Endodermal cell (in vitro differentiated cells): Measurements from ENCODE around the gene DLL1. TPM values are rescaled to one million over a fixed set of nuclear protein-coding genes. Genes with fewer than 3 reads are reported as not detected.

Experiments used
- DNase-seq: peaks from one replicate; pipeline ENCODE4 v3.0.0-alpha.2; 2017
- H3K27ac ChIP-seq: 2 replicates; pipeline ENCODE4 v1.5.1; 2013; ENCODE audit warnings: mild to moderate bottlenecking, low read depth, low read length, moderate library complexity
- H3K27me3 ChIP-seq: 2 replicates; pipeline ENCODE4 v1.6.1; 2013; ENCODE audit warnings: mild to moderate bottlenecking, low read length, moderate library complexity; ENCODE audit not compliant: insufficient read depth, control insufficient read depth, poor library complexity, severe bottlenecking
- H3K36me3 ChIP-seq: 2 replicates; pipeline ENCODE4 v1.7.0; 2013; ENCODE audit warnings: mild to moderate bottlenecking, low read length, moderate library complexity; ENCODE audit not compliant: control insufficient read depth, insufficient read depth
- H3K4me1 ChIP-seq: one replicate; pipeline ENCODE4 v1.7.0; 2013; ENCODE audit warnings: low read length; ENCODE audit not compliant: control insufficient read depth, insufficient read depth
- H3K4me3 ChIP-seq: 2 replicates; pipeline ENCODE4 v1.5.1; 2013; ENCODE audit warnings: mild to moderate bottlenecking, low read length, moderate library complexity
- H3K9ac ChIP-seq: 2 replicates; pipeline ENCODE4 v1.6.1; 2013; ENCODE audit warnings: mild to moderate bottlenecking, low read length, moderate library complexity; ENCODE audit not compliant: poor library complexity, severe bottlenecking; ENCODE audit errors: extremely low read depth
- H3K9me3 ChIP-seq: 2 replicates; pipeline ENCODE4 v1.6.1; 2013; ENCODE audit warnings: mild to moderate bottlenecking, low read length, moderate library complexity; ENCODE audit not compliant: control insufficient read depth
- H3K27ac Mint-ChIP-seq: 2 replicates; pipeline ENCODE4 v1.8.0; 2020; ENCODE audit warnings: mixed read lengths
- H3K27me3 Mint-ChIP-seq: 2 replicates; pipeline ENCODE4 v1.8.0; 2021; ENCODE audit warnings: mild to moderate bottlenecking, mixed read lengths; ENCODE audit not compliant: insufficient read depth
- H3K36me3 Mint-ChIP-seq: 2 replicates; pipeline ENCODE4 v1.8.0; 2020; ENCODE audit warnings: low read depth, mixed read lengths
- H3K4me1 Mint-ChIP-seq: 2 replicates; pipeline ENCODE4 v1.8.0; 2020; ENCODE audit warnings: mixed read lengths
- H3K4me3 Mint-ChIP-seq: 2 replicates; pipeline ENCODE4 v1.8.0; 2020; ENCODE audit warnings: mild to moderate bottlenecking, moderate library complexity, mixed read lengths
- H3K9me3 Mint-ChIP-seq: 2 replicates; pipeline ENCODE4 v1.8.0; 2020; ENCODE audit warnings: mild to moderate bottlenecking, mixed read lengths
- WGBS, 2 experiments: methylation state at CpG; one replicate each; pipeline versions ENCODE4 v1.1.5 to v1.1.7; 2013; ENCODE audit warnings: missing lambda C conversion rate in 2 of 2, mixed read lengths in 1 of 2; ENCODE audit not compliant: insufficient coverage in 1 of 2, insufficient read length in 1 of 2; 5-methylcytosine and 5-hydroxymethylcytosine counted together
- total RNA-seq, 2 donors: library from RNA; stranded (reverse); fragmentation: NEBNext Ultra II Directional in 1 of 2; extraction: Animal tissue kit (Norgen Biotek cat#: 25700) in 1 of 2; gene quantifications; 2 replicates in 1 of 2; 3 replicates in 1 of 2; pipeline ENCODE4 v1.2.1, GENCODE V29; 2021
- TF ChIP-seq, protein P1 (sequence below): fragments of 200-600 bp; sonication (generic); conservative IDR thresholded peaks from 2 replicates; pipeline ENCODE4 v1.5.0; 2021; ENCODE audit warnings: antibody characterized with exemption, mild to moderate bottlenecking

Gene DLL1
- total RNA-seq, 2 donors from 2014 or later, result 3.1 to 3.6 TPM

DNA sequence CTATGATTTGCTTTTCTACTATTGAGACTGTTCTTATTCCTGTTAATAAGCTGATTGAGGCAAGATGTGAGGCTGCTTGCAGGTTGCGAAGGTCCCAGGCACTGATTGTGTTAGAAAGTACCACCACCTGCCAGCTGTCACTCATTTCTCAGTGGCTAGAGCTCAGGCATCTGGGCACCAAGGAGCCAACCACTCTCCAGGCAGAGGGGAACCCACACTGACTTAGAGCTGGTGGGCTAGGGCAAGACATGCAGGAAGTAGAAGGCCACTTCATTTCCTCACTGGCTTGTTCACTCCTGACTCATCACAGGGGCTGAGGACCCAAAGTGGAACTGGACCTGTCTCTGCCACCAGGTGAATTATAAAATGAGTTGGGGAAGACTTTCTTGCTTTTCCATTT lies 7.8 kb upstream of the DLL1 start:
- Mint-ChIP-seq H3K27me3 (peaks cover 83% of the 10 kb centered on the region), H3K36me3 (peaks cover 8% of the 10 kb centered on the region), H3K27ac (no peak overlapping the region), H3K4me3 (no peak overlapping the region), H3K4me1 (no peaks in the 10 kb centered on the region), H3K9me3 (peaks cover 48% of the 10 kb centered on the region)
- Histone ChIP-seq H3K27ac (no peak overlapping the region), H3K9me3 (peaks cover 35% of the 10 kb centered on the region), H3K36me3 (no peaks in the 10 kb centered on the region), H3K9ac (no peak overlapping the region), H3K4me3 (no peak overlapping the region), H3K4me1 (no peaks in the 10 kb centered on the region), H3K27me3 (peaks cover 64% of the 10 kb centered on the region)
- TF ChIP-seq, protein P1, sequence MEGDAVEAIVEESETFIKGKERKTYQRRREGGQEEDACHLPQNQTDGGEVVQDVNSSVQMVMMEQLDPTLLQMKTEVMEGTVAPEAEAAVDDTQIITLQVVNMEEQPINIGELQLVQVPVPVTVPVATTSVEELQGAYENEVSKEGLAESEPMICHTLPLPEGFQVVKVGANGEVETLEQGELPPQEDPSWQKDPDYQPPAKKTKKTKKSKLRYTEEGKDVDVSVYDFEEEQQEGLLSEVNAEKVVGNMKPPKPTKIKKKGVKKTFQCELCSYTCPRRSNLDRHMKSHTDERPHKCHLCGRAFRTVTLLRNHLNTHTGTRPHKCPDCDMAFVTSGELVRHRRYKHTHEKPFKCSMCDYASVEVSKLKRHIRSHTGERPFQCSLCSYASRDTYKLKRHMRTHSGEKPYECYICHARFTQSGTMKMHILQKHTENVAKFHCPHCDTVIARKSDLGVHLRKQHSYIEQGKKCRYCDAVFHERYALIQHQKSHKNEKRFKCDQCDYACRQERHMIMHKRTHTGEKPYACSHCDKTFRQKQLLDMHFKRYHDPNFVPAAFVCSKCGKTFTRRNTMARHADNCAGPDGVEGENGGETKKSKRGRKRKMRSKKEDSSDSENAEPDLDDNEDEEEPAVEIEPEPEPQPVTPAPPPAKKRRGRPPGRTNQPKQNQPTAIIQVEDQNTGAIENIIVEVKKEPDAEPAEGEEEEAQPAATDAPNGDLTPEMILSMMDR, result no peak
- WGBS, 2 experiments, result 96 to 100% methylated on average over 1 of the region's 1 CpG
- peak; percentile 36 for DNase-seq

DNA sequence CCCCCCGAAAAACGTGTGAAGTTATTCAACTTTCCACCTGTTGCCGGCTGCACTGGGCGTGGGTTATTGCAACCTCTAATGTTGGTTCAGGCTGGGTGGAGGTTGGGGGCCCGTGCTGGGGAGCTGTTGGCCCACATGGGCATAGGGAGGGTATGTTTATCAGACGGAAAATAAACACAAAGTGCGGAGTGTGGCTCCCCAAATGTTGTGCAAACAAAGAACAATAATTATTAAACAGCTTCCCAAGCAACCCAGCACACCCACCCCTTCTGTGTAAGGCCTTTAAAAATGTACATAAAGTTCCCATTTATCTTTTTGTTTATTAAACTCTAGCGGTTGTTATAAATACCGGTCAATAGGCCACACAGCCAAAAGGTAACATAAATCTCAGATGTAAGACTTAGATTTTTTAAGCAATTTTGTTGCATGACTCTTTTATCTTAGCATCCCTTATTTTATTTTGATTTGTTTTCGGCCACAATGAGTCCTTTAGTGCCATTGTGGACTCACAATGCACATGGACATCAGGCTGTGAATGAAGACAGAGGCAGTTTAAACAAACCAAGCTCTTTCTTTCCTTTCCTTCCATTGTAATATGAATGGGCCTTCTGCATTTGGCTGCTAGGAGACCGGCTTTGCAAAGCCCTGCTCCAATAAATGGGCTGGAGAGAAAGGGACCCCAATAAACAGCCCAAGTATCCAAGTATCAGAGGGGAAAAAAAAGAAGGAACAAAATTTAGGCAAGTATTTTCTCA lies 6.9 kb upstream of the DLL1 start:
- peak overlapping the region; percentile 23 for H3K4me3 Mint-ChIP-seq
- peaks cover 40% of the 10 kb centered on the region for H3K9me3 Mint-ChIP-seq
- TF ChIP-seq, protein P1, result no peak
- peaks cover 32% of the 10 kb centered on the region for H3K9me3 ChIP-seq
- peaks cover 3% of the 10 kb centered on the region for H3K4me1 Mint-ChIP-seq
- H3K36me3 ChIP-seq, result no peaks in the 10 kb centered on the region
- H3K27ac Mint-ChIP-seq, result no peak overlapping the region
- no peaks in the 10 kb centered on the region for H3K4me1 ChIP-seq
- H3K27me3 ChIP-seq, result peaks cover 73% of the 10 kb centered on the region
- peaks cover 88% of the 10 kb centered on the region for H3K27me3 Mint-ChIP-seq
- H3K27ac ChIP-seq, result peak overlapping the region; percentile 96
- H3K9ac ChIP-seq, result no peak overlapping the region
- peaks cover 8% of the 10 kb centered on the region for H3K36me3 Mint-ChIP-seq
- no peak overlapping the region for H3K4me3 ChIP-seq
- 23 to 44% methylated on average over 2 to 11 of the region's 11 CpGs for WGBS, 2 experiments
- peak; percentile 26 for DNase-seq

DNA sequence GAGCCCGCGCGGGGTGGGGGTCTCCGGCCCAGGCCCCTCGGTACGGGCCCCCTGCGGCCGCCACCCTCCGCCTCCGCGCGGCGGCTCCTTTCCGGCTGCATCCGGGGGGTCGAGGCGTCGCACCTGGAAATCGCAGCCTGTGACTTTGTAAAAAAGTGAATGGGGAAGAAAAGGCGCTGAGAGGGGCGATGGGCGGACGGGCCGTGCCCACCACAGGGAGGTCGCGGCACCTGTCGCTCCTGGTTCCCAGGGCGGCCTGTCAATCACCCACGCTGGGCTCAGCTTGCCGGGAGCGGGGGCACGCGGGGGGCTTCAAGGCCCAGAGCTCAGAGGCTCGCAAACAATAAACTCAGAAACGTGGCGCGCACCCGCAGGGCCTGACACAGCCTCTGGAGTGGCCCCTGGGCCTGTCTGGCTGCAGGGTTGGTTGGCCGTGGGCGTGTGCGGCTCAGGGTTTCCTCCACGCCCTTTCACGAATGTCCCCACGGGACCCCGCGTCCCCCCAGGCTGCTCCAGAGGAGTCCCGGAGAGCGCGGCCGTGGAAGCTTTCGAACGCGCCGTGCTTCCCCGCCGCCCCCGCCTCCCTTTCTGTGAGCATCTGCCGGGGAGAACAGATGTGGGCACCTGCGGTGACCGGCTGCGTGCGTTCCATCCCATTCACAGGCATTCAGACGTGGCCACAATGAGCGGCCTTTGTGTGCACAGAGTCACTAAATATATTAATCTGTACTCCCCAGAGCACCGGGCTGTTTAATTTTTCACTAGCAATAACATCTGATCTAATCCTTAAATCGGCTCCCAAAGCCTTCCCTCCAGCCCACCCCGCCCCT lies 6.1 kb upstream of the DLL1 start:
- Mint-ChIP-seq H3K27me3 (peaks cover 90% of the 10 kb centered on the region), H3K36me3 (peaks cover 8% of the 10 kb centered on the region), H3K9me3 (peaks cover 32% of the 10 kb centered on the region), H3K27ac (no peak overlapping the region), H3K4me3 (peak overlapping the region; percentile 23), H3K4me1 (peaks cover 10% of the 10 kb centered on the region)
- Histone ChIP-seq H3K9me3 (peaks cover 25% of the 10 kb centered on the region), H3K9ac (no peak overlapping the region), H3K4me1 (no peaks in the 10 kb centered on the region), H3K27me3 (peaks cover 81% of the 10 kb centered on the region), H3K4me3 (no peak overlapping the region), H3K27ac (peak overlapping the region; percentile 96), H3K36me3 (no peaks in the 10 kb centered on the region)
- TF ChIP-seq, protein P1, result no peak
- 4 to 5% methylated on average over 23 to 67 of the region's 67 CpGs for WGBS, 2 experiments
- peak; percentile 55 for DNase-seq
